GM18907 (cell line): Measurements from ENCODE around the gene CALCOCO2.

ENCODE experiments used
- ATAC-seq: cut with Tn5 transposase; IDR thresholded peaks from one replicate; pipeline ENCODE4 v1.9.1; 2021; ENCODE audit warnings: mild to moderate bottlenecking, moderate library complexity; ENCODE audit not compliant: unreplicated experiment

CALCOCO2 gene

GRCh38 chr17:48912476-48912875 is 81.6 kb downstream of the CALCOCO2 start:
- ATAC-seq = no peak
